Small intestine (tissue), 7 donors: Measurements from ENCODE around the gene SUGCT. TPM values are rescaled to one million over a fixed set of nuclear protein-coding genes. Genes with fewer than 3 reads are reported as not detected.
A peak's percentile ranks its signal among the peaks of the same experiment; 100 is the strongest.

Source experiments
- DNase-seq, 2 donors: peaks; one replicate each; pipeline versions ENCODE4 v3.0.0 to v3.0.0-alpha.2; 2013
- FAIRE-seq: peaks from 2 replicates; lab custom pipeline; 2012; peaks lifted over from hg19 to GRCh38; lab: Jason Lieb, UNC
- H3K27ac ChIP-seq, 3 donors: one replicate each; pipeline ENCODE4 v1.5.1; 2013; ENCODE audit warnings: low read length in 2 of 3, mild to moderate bottlenecking in 2 of 3, control low read depth in 1 of 3, inconsistent platforms in 1 of 3, low read depth in 1 of 3, moderate library complexity in 1 of 3
- H3K27me3 ChIP-seq, 3 donors: one replicate each; pipeline ENCODE4 v1.6.1; 2013; ENCODE audit warnings: low read length in 3 of 3, inconsistent platforms in 1 of 3; ENCODE audit not compliant: control insufficient read depth in 3 of 3, insufficient read depth in 3 of 3
- H3K36me3 ChIP-seq, 3 donors: one replicate each; pipeline ENCODE4 v1.6.1; 2013; ENCODE audit warnings: low read length in 3 of 3, inconsistent platforms in 1 of 3, low read depth in 1 of 3, mild to moderate bottlenecking in 1 of 3, moderate library complexity in 1 of 3; ENCODE audit not compliant: control insufficient read depth in 3 of 3, insufficient read depth in 2 of 3
- H3K4me1 ChIP-seq, 3 donors: one replicate each; pipeline ENCODE4 v1.6.1; 2013; ENCODE audit warnings: low read length in 2 of 3, inconsistent platforms in 1 of 3, low read depth in 1 of 3, mild to moderate bottlenecking in 1 of 3, moderate library complexity in 1 of 3; ENCODE audit not compliant: control insufficient read depth in 3 of 3, insufficient read depth in 2 of 3
- H3K4me3 ChIP-seq, 3 donors: one replicate each; pipeline ENCODE4 v1.5.1; 2013; ENCODE audit warnings: low read length in 3 of 3, control low read depth in 1 of 3, inconsistent platforms in 1 of 3, low read depth in 1 of 3, mild to moderate bottlenecking in 1 of 3, moderate library complexity in 1 of 3
- H3K9me3 ChIP-seq, 2 donors: one replicate each; pipeline ENCODE4 v1.6.1; 2013; ENCODE audit warnings: low read depth in 1 of 2, low read length in 1 of 2; ENCODE audit not compliant: control insufficient read depth in 2 of 2, insufficient read depth in 1 of 2
- WGBS, 3 donors: extraction: QIAGEN DNeasy Blood & Tissue Kit; methylation state at CpG; one replicate each; pipeline ENCODE4 v1.1.7; 2013; 5-methylcytosine and 5-hydroxymethylcytosine counted together
- polyA plus RNA-seq, 4 donors: library from polyadenylated mRNA; stranded (reverse) in 3 of 4; unstranded in 1 of 4; fragments of 200-250 nt in 3 of 4; fragments of 120-200 nt in 1 of 4; gene quantifications; one replicate each; pipeline versions ENCODE4 v1.2.1 to v1.2.3, GENCODE V29; 2013
- donor health status: healthy with polysubstance abuse.
- donor health status: control.
- donor health status: control.
- donor health status: Bipolar disorder and iron deficiency.
- donor health status: healthy.

The SUGCT gene
- polyA plus RNA-seq, 4 donors, result 0.54 to 26.9 (median 2.5) TPM

GRCh38 chr7:40881405-40881926, 746.7 kb downstream of the SUGCT start:
- H3K4me3 ChIP-seq, result no peak overlapping the region
- no peaks in the 10 kb centered on the region for H3K36me3 ChIP-seq
- DNase-seq, result no peak
- WGBS, 3 donors, result 85 to 98% (median 95%) methylated on average over 2 of the region's 2 CpGs
- H3K27me3 ChIP-seq, result no peaks in the 10 kb centered on the region
- no peaks in the 10 kb centered on the region for H3K9me3 ChIP-seq
- peaks cover 0 to 4% (median 0%) of the 10 kb centered on the region in 3 donors for H3K4me1 ChIP-seq
- no peak for FAIRE-seq
- H3K27ac ChIP-seq, result no peak overlapping the region

GRCh38 chr7:40882071-40882658, 747.4 kb downstream of the SUGCT start:
- Histone ChIP-seq H3K9me3 (no peaks in the 10 kb centered on the region), H3K4me3 (no peak overlapping the region), H3K27ac (no peak overlapping the region), H3K36me3 (no peaks in the 10 kb centered on the region), H3K27me3 (no peaks in the 10 kb centered on the region), H3K4me1 (peaks cover 0 to 4% (median 0%) of the 10 kb centered on the region in 3 donors)
- FAIRE-seq (no peak), DNase-seq (peak; percentile 18 to 46)

GRCh38 chr7:40883826-40884225, 749.0 kb downstream of the SUGCT start:
- H3K27ac ChIP-seq, result no peak overlapping the region
- H3K4me1 ChIP-seq, result peaks cover 0 to 4% (median 3%) of the 10 kb centered on the region in 3 donors
- DNase-seq (no peak), FAIRE-seq (no peak)
- no peaks in the 10 kb centered on the region for H3K27me3 ChIP-seq
- no peaks in the 10 kb centered on the region for H3K36me3 ChIP-seq
- no peak overlapping the region for H3K4me3 ChIP-seq
- H3K9me3 ChIP-seq, result peaks cover 0 to 3% of the 10 kb centered on the region in 2 donors

- no peak for DNase-seq
- no peaks in the 10 kb centered on the region for H3K27me3 ChIP-seq
- no peak for FAIRE-seq
- H3K36me3 ChIP-seq, result no peaks in the 10 kb centered on the region
- H3K4me3 ChIP-seq, result no peak overlapping the region
- no peak overlapping the region for H3K27ac ChIP-seq
- peaks cover 0 to 6% of the 10 kb centered on the region in 2 donors for H3K9me3 ChIP-seq
- 81 to 99% (median 89%) methylated on average over 3 of the region's 3 CpGs for WGBS, 3 donors
- peaks cover 0 to 4% (median 3%) of the 10 kb centered on the region in 3 donors for H3K4me1 ChIP-seq
Measured at GRCh38 chr7:40884241-40884640, 749.4 kb downstream of the SUGCT start.

- no peak for DNase-seq
- no peaks in the 10 kb centered on the region for H3K36me3 ChIP-seq
- 40 to 46% (median 43%) methylated on average over 2 of the region's 2 CpGs for WGBS, 3 donors
- no peaks in the 10 kb centered on the region for H3K27me3 ChIP-seq
- no peak overlapping the region for H3K27ac ChIP-seq
- peaks cover 0 to 10% of the 10 kb centered on the region in 2 donors for H3K9me3 ChIP-seq
- peaks cover 0 to 4% (median 3%) of the 10 kb centered on the region in 3 donors for H3K4me1 ChIP-seq
- no peak overlapping the region for H3K4me3 ChIP-seq
- FAIRE-seq, result no peak
Measured at GRCh38 chr7:40885503-40885902, 750.7 kb downstream of the SUGCT start.

- Histone ChIP-seq H3K36me3 (no peaks in the 10 kb centered on the region), H3K27me3 (no peaks in the 10 kb centered on the region), H3K9me3 (peaks cover 0 to 14% of the 10 kb centered on the region in 2 donors), H3K27ac (no peak overlapping the region), H3K4me1 (peaks cover 0 to 3% (median 0%) of the 10 kb centered on the region in 3 donors), H3K4me3 (no peak overlapping the region)
- DNase-seq (no peak), FAIRE-seq (no peak)
Measured at GRCh38 chr7:40887099-40887498, 752.3 kb downstream of the SUGCT start.

- Histone ChIP-seq H3K27me3 (no peaks in the 10 kb centered on the region), H3K4me3 (no peak overlapping the region), H3K27ac (no peak overlapping the region), H3K36me3 (no peaks in the 10 kb centered on the region), H3K9me3 (peaks cover 0 to 14% of the 10 kb centered on the region in 2 donors), H3K4me1 (peaks cover 0 to 3% (median 0%) of the 10 kb centered on the region in 3 donors)
- 13 to 33% (median 23%) methylated on average over 1 of the region's 1 CpG for WGBS, 3 donors
- DNase-seq (peak in 1 of 2 donors; percentile 57), FAIRE-seq (no peak)
Measured at GRCh38 chr7:40888499-40888898, 753.7 kb downstream of the SUGCT start.

- H3K4me3 ChIP-seq, result no peak overlapping the region
- FAIRE-seq (no peak), DNase-seq (no peak)
- no peaks in the 10 kb centered on the region for H3K36me3 ChIP-seq
- no peak overlapping the region for H3K27ac ChIP-seq
- WGBS, 3 donors, result 73 to 84% (median 83%) methylated on average over 4 of the region's 4 CpGs
- peaks cover 0 to 3% (median 0%) of the 10 kb centered on the region in 3 donors for H3K4me1 ChIP-seq
- peaks cover 0 to 14% of the 10 kb centered on the region in 2 donors for H3K9me3 ChIP-seq
- no peaks in the 10 kb centered on the region for H3K27me3 ChIP-seq
Measured at GRCh38 chr7:40889099-40889498, 754.3 kb downstream of the SUGCT start.

GRCh38 chr7:40889539-40889938, 754.7 kb downstream of the SUGCT start:
- no peak for DNase-seq
- peaks cover 0 to 3% (median 0%) of the 10 kb centered on the region in 3 donors for H3K4me1 ChIP-seq
- no peak overlapping the region for H3K4me3 ChIP-seq
- no peaks in the 10 kb centered on the region for H3K27me3 ChIP-seq
- FAIRE-seq, result no peak
- peaks cover 0 to 14% of the 10 kb centered on the region in 2 donors for H3K9me3 ChIP-seq
- no peaks in the 10 kb centered on the region for H3K36me3 ChIP-seq
- 15 to 57% (median 38%) methylated on average over 2 of the region's 2 CpGs for WGBS, 3 donors
- H3K27ac ChIP-seq, result no peak overlapping the region
